PC-3 (cell line): ENCODE measurements around the gene CBS.

Source experiments
- CTCF ChIP-seq: fragments of 300-600 bp; sonication (generic); conservative IDR thresholded peaks from 2 replicates; pipeline ENCODE4 v1.5.1; 2017; ENCODE audit warnings: antibody characterized with exemption, low read depth, mild to moderate bottlenecking, low read length
- EZH2 ChIP-seq: fragments of 300-600 bp; sonication (generic); IDR thresholded peaks from one replicate; pipeline ENCODE4 v1.6.1; 2017; ENCODE audit warnings: antibody characterized with exemption, mild to moderate bottlenecking, low read length; ENCODE audit not compliant: unreplicated experiment
- EZH2phosphoT487 ChIP-seq: fragments of 300-600 bp; sonication (generic); IDR thresholded peaks from 2 replicates; pipeline ENCODE4 v1.6.1; 2018; ENCODE audit warnings: mild to moderate bottlenecking, antibody characterized with exemption, low read length, borderline replicate concordance

GRCh38 chr21:43031121-43031619 is 44.5 kb downstream of the CBS start:
- TF ChIP-seq CTCF (no peak), EZH2 (no peak), EZH2phosphoT487 (no peak)
